Gastroesophageal sphincter (tissue), 3 donors: ENCODE measurements around the gene GPHN.

Source experiments
- CTCF ChIP-seq, 4 experiments: fragments of 200-600 bp in 2 of 4; fragments of 450-650 bp in 2 of 4; sonication (generic) in 1 of 4; IDR thresholded peaks; one replicate each; pipeline ENCODE4 v1.5.1; 2017 to 2019; ENCODE audit warnings: antibody characterized with exemption in 4 of 4, mild to moderate bottlenecking in 2 of 4, moderate library complexity in 2 of 4
- EP300 ChIP-seq: sonication (generic); formaldehyde crosslinking; IDR thresholded peaks from one replicate; pipeline ENCODE4 v1.6.1; 2017; ENCODE audit warnings: antibody characterized with exemption, mild to moderate bottlenecking
- POLR2A ChIP-seq, 2 donors: fragments of 450-650 bp; IDR thresholded peaks; one replicate each; pipeline ENCODE4 v1.6.1; 2017; ENCODE audit warnings: antibody characterized with exemption in 2 of 2, mild to moderate bottlenecking in 2 of 2, moderate library complexity in 1 of 2

DNA sequence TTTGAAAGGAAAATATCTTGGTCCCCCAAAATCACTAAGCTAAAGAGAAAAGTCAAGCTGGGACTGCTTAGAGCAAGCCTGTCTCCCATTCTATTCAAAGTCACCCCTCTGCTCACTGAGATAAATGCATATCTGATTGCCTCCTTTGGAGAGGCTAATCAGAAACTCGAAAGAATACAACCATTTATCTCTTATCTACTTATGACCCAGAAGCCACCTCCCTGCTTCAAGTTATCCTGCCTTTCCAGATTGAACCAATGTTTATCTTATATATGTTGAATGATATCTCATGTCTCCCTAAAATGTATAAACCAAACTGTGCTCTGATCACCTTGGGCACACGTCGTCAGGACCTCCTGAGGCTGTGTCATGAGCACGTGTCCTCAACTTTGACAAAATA lies 36.4 kb upstream of the GPHN start:
- no peak for TF ChIP-seq CTCF (IDR thresholded peaks at IDR 0.05)
- no peak for TF ChIP-seq POLR2A (IDR thresholded peaks at IDR 0.05)
- TF ChIP-seq EP300, result no peak
